Bronchial epithelial cell (primary cell): ENCODE data around the gene PSD2. TPM values are rescaled to one million over a fixed set of nuclear protein-coding genes. Genes with fewer than 3 reads are reported as not detected.
A peak's percentile ranks its signal among the peaks of the same experiment; 100 is the strongest.

Experiments
- DNase-seq: peaks from one replicate; pipeline ENCODE4 v3.0.0-alpha.2; 2010; ENCODE audit warnings: low read depth
- FAIRE-seq: peaks from 2 replicates; lab custom pipeline; 2011; peaks lifted over from hg19 to GRCh38; lab: Jason Lieb, UNC
- H3K27me3 ChIP-seq: 2 replicates; pipeline ENCODE4 v1.5.1; 2011; ENCODE audit warnings: low read length; ENCODE audit not compliant: control insufficient read depth, insufficient read depth
- H3K36me3 ChIP-seq: 2 replicates; pipeline ENCODE4 v1.5.1; 2011; ENCODE audit warnings: low read length; ENCODE audit not compliant: control insufficient read depth, insufficient read depth
- H3K4me3 ChIP-seq: 2 replicates; pipeline ENCODE4 v1.5.1; 2011; ENCODE audit warnings: mild to moderate bottlenecking, low read depth, low read length, control low read depth
- total RNA-seq: library from RNA; depleted of rRNA; stranded (reverse); fragments of >200 nt; gene quantifications from 2 replicates; pipeline ENCODE4 v1.2.1, GENCODE V29; 2014
- TF ChIP-seq, protein P1 (sequence below): IDR thresholded peaks from 2 replicates; pipeline ENCODE4 v1.5.1; 2011; ENCODE audit warnings: mild to moderate bottlenecking, moderate library complexity, low read length, control low read depth, inconsistent platforms; ENCODE audit not compliant: insufficient read depth, severe bottlenecking

The PSD2 gene
- total RNA-seq, 1 donor from 2014 or later, result under 0.01 TPM

DNA sequence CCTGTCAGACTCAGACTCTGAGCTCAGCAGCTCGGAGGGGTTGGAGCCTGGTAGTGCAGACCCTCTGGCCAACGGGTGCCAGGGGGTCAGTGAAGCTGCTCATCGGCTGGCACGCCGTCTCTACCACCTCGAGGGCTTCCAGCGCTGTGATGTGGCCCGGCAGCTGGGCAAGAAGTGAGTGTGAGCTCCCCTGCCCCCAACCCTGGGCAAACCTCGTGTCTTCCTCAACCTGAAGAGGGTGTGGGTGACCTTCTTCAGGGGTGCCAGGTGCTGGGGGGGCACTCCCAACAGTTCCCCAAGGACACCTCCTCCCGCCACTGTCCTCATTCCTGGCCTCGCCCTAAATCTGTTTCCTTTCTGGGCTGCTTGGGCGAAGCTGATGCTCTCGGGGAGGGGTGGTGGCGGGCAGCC, 18.6 kb downstream of the PSD2 start:
- Histone ChIP-seq H3K36me3 (no peaks in the 10 kb centered on the region), H3K27me3 (no peaks in the 10 kb centered on the region), H3K4me3 (no peak overlapping the region)
- DNase-seq (no peak), FAIRE-seq (no peak)
- TF ChIP-seq, protein P1, sequence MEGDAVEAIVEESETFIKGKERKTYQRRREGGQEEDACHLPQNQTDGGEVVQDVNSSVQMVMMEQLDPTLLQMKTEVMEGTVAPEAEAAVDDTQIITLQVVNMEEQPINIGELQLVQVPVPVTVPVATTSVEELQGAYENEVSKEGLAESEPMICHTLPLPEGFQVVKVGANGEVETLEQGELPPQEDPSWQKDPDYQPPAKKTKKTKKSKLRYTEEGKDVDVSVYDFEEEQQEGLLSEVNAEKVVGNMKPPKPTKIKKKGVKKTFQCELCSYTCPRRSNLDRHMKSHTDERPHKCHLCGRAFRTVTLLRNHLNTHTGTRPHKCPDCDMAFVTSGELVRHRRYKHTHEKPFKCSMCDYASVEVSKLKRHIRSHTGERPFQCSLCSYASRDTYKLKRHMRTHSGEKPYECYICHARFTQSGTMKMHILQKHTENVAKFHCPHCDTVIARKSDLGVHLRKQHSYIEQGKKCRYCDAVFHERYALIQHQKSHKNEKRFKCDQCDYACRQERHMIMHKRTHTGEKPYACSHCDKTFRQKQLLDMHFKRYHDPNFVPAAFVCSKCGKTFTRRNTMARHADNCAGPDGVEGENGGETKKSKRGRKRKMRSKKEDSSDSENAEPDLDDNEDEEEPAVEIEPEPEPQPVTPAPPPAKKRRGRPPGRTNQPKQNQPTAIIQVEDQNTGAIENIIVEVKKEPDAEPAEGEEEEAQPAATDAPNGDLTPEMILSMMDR, result no peak

DNA sequence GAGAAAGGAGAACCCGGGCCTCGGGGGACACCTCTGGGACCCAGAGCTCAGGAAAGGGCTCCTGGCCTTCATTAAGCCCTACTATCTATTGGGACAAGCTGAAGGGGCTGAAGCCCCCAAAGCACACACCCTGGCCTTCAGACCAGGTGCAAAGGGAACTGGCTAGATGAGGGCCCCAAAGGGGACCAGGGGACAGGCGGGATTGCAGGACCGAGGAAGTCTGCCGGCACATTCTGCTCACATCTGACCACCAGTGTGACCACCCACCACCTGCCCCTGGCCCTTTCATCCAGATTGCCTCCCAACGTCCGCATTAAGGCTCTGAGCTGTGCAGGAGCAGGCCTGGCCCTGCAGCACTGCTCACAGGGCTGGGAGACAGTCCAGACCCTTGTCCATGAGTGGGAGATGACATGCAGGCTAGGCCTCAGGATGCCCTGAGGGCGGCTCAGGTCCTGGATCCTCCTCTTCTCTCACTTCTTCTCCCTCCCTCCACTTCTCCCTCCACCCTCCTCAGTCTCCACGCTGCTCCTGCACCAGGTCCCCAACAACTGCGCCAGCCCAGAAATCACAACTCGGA, 19.2 kb downstream of the PSD2 start:
- TF ChIP-seq, protein P1, result no peak
- Histone ChIP-seq H3K36me3 (no peaks in the 10 kb centered on the region), H3K4me3 (no peak overlapping the region), H3K27me3 (no peaks in the 10 kb centered on the region)
- DNase-seq (no peak), FAIRE-seq (no peak)

DNA sequence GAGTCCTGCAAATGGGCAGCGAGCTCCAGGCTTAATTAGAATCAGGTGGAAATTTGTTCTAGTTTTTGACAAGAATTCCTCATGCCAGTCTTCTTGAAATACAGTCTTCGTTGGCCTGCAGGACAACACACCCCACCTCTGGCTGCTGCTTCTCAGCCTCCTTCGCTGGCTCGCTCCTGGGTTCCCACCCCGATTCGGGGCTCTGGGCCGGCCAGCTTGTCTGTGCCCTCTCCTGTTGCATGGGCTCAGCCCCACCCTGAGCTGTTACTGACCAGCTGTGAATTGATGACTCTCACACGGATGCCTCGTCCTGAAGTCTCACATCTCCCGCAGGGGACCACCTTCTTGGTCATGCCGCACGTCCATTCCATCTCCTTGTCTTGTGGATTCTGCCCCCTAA, 21.0 kb downstream of the PSD2 start:
- FAIRE-seq (peak; percentile 28), DNase-seq (no peak)
- H3K27me3 ChIP-seq, result no peaks in the 10 kb centered on the region
- H3K4me3 ChIP-seq, result no peak overlapping the region
- H3K36me3 ChIP-seq, result no peaks in the 10 kb centered on the region
- TF ChIP-seq, protein P1, result no peak

DNA sequence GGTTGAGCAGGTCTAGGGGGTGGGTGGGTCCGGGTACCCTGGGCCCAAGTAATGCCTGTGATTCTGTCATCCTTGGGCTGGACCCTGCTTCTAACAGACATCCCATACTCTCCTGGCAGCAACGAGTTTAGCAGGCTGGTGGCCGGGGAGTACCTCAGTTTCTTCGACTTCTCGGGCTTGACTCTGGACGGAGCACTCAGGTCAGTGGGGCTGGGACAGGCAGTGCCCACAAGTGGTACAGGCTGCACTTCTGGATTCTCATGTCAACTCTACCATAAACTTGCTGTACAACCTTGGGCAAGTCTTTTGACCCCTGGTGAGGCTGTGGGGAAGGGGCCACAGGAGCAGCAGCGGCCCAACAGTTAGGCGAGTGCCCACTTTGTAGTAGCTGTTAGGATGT, 21.8 kb downstream of the PSD2 start:
- Histone ChIP-seq H3K36me3 (no peaks in the 10 kb centered on the region), H3K4me3 (no peak overlapping the region), H3K27me3 (no peaks in the 10 kb centered on the region)
- DNase-seq, result no peak
- TF ChIP-seq, protein P1, result no peak
- no peak for FAIRE-seq

DNA sequence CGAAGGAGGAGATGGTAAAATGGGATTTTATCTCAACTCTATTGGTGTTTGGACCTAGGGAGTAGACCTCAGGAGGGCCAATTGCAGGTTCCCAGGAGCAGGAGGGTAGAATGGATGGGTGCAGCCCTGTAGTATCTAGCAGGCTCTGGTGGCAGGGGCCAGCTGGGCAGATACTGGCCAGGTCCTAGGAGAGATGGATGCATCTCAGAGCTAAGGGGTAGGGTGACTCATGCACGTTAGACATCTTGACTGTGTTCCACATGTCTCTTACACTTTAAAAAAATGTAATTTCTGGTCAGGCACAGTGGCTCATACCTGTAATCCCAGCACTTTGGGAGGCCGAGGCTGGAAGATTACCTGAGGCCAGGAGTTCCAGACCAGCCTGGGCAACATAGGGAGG, 22.4 kb downstream of the PSD2 start:
- DNase-seq, result no peak
- Histone ChIP-seq H3K36me3 (no peaks in the 10 kb centered on the region), H3K27me3 (no peaks in the 10 kb centered on the region), H3K4me3 (no peak overlapping the region)
- TF ChIP-seq, protein P1, result no peak
- no peak for FAIRE-seq

DNA sequence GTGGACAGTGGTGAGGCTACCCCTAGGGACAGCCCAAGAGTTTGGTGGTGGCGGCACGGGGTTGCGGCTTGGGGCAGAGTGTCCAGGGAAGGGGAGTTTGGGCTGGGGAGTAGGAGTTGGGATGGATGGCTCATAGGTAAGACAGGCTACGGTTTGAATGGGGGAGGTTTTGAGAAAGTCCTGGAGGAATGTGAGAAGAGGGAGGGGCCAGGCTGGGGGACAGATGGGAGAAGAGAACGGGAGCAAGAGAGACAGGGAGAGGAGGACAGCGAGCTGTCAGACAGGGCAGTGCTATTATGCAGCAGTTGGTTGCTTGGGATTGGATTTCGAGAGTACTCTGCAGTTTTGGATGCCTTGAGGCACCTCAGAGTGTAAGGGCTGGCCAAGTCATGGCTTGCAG, 24.5 kb downstream of the PSD2 start:
- H3K27me3 ChIP-seq, result no peaks in the 10 kb centered on the region
- no peak for FAIRE-seq
- TF ChIP-seq, protein P1, result no peak

More for the DNA sequence above, 24.5 kb downstream of the PSD2 start:
- no peak for DNase-seq
- Histone ChIP-seq H3K4me3 (no peak overlapping the region), H3K36me3 (no peaks in the 10 kb centered on the region)
